Naive B cell (primary cell): Measurements from ENCODE around the gene ASB1. TPM values are rescaled to one million over a fixed set of nuclear protein-coding genes. Genes with fewer than 3 reads are reported as not detected.

ENCODE experiments used
- ATAC-seq, 2 donors: fragments of 150-1000 bp; cut with Tn5 transposase; 2 replicates each; pipeline ENCODE4 v1.10.0; 2021; ENCODE audit warnings: low read depth in 2 of 2, mild to moderate bottlenecking in 2 of 2, moderate library complexity in 2 of 2
- DNase-seq: peaks from one replicate; pipeline ENCODE4 v3.0.0; 2022
- H3K27ac Mint-ChIP-seq, 6 donors: one replicate each; pipeline ENCODE4 v1.8.0; 2020 to 2022; ENCODE audit warnings: mild to moderate bottlenecking in 6 of 6, mixed read lengths in 6 of 6, moderate library complexity in 5 of 6, inconsistent platforms in 2 of 6
- H3K27me3 Mint-ChIP-seq, 3 donors: one replicate each; pipeline ENCODE4 v1.8.0; 2021 to 2022; ENCODE audit warnings: mixed read lengths in 3 of 3, mild to moderate bottlenecking in 1 of 3
- H3K36me3 Mint-ChIP-seq, 2 donors: one replicate each; pipeline ENCODE4 v1.8.0; 2020 to 2022; ENCODE audit warnings: mixed read lengths in 2 of 2, inconsistent platforms in 1 of 2, mild to moderate bottlenecking in 1 of 2
- H3K4me1 Mint-ChIP-seq, 3 donors: one replicate each; pipeline ENCODE4 v1.8.0; 2020 to 2022; ENCODE audit warnings: mixed read lengths in 3 of 3, inconsistent platforms in 1 of 3, mild to moderate bottlenecking in 1 of 3, moderate library complexity in 1 of 3
- H3K4me3 Mint-ChIP-seq, 8 donors: one replicate each; pipeline ENCODE4 v1.8.0; 2020 to 2022; ENCODE audit warnings: mild to moderate bottlenecking in 8 of 8, mixed read lengths in 8 of 8, moderate library complexity in 8 of 8, inconsistent platforms in 2 of 8
- H3K9me3 Mint-ChIP-seq, 7 donors: one replicate each; pipeline ENCODE4 v1.8.0; 2020 to 2022; ENCODE audit warnings: mixed read lengths in 7 of 7, mild to moderate bottlenecking in 5 of 7, inconsistent platforms in 2 of 7, moderate library complexity in 1 of 7
- polyA plus RNA-seq, 6 donors: library from polyadenylated mRNA; unstranded; fragments of 300-500 nt; fragmentation: Illumina TruSeq; gene quantifications; one replicate each; pipeline ENCODE4 v1.2.3, GENCODE V29; 2021; ENCODE audit warnings: low read depth in 6 of 6

The ASB1 gene
- polyA plus RNA-seq, 6 donors from 2014 or later = 17.4 to 43.8 (median 24.2) TPM

- H3K9me3 Mint-ChIP-seq = no peaks in the 10 kb centered on the region
- DNase-seq (no peak), ATAC-seq (no peak)
- H3K27ac Mint-ChIP-seq = peak overlapping the region in 1 of 6 donors; percentile 68
- H3K36me3 Mint-ChIP-seq = no peaks in the 10 kb centered on the region
- H3K4me1 Mint-ChIP-seq = peaks cover 22 to 28% (median 23%) of the 10 kb centered on the region in 3 donors
- H3K4me3 Mint-ChIP-seq = peak overlapping the region in 3 of 8 donors; percentile 16 to 61 (median 25)
- no peaks in the 10 kb centered on the region for H3K27me3 Mint-ChIP-seq
These were observed 67.3 kb downstream of the ASB1 start for GRCh38 chr2:238493880-238494572.

GRCh38 chr2:238494573-238494961 is 67.8 kb downstream of the ASB1 start:
- Mint-ChIP-seq H3K36me3 (no peaks in the 10 kb centered on the region), H3K27ac (peak overlapping the region in 1 of 6 donors; percentile 68), H3K27me3 (no peaks in the 10 kb centered on the region), H3K4me3 (peak overlapping the region in 5 of 8 donors; percentile 16 to 62 (median 32)), H3K9me3 (no peaks in the 10 kb centered on the region), H3K4me1 (peaks cover 22 to 28% (median 23%) of the 10 kb centered on the region in 3 donors)
- DNase-seq (no peak), ATAC-seq (no peak)

GRCh38 chr2:238495422-238495821 is 68.7 kb downstream of the ASB1 start:
- no peak for ATAC-seq
- H3K27me3 Mint-ChIP-seq = no peaks in the 10 kb centered on the region
- no peaks in the 10 kb centered on the region for H3K9me3 Mint-ChIP-seq
- no peaks in the 10 kb centered on the region for H3K36me3 Mint-ChIP-seq
- no peak for DNase-seq
- H3K4me1 Mint-ChIP-seq = peaks cover 22 to 28% (median 23%) of the 10 kb centered on the region in 3 donors
- H3K4me3 Mint-ChIP-seq = no peak overlapping the region
- peak overlapping the region in 1 of 6 donors; percentile 51 for H3K27ac Mint-ChIP-seq

GRCh38 chr2:238496756-238497609 is 70.3 kb downstream of the ASB1 start:
- peak overlapping the region in 1 of 6 donors; percentile 27 for H3K27ac Mint-ChIP-seq
- ATAC-seq = no peak
- H3K4me3 Mint-ChIP-seq = no peak overlapping the region
- no peaks in the 10 kb centered on the region for H3K36me3 Mint-ChIP-seq
- H3K27me3 Mint-ChIP-seq = no peaks in the 10 kb centered on the region
- peaks cover 22 to 24% (median 23%) of the 10 kb centered on the region in 3 donors for H3K4me1 Mint-ChIP-seq
- no peaks in the 10 kb centered on the region for H3K9me3 Mint-ChIP-seq
- DNase-seq = no peak

- H3K27me3 Mint-ChIP-seq = no peaks in the 10 kb centered on the region
- H3K4me3 Mint-ChIP-seq = no peak overlapping the region
- no peaks in the 10 kb centered on the region for H3K9me3 Mint-ChIP-seq
- peak overlapping the region in 1 of 6 donors; percentile 17 for H3K27ac Mint-ChIP-seq
- no peaks in the 10 kb centered on the region for H3K36me3 Mint-ChIP-seq
- DNase-seq = no peak
- no peak for ATAC-seq
- peaks cover 22 to 24% (median 23%) of the 10 kb centered on the region in 3 donors for H3K4me1 Mint-ChIP-seq
These were observed 70.9 kb downstream of the ASB1 start for GRCh38 chr2:238497610-238498005.

GRCh38 chr2:238498188-238498587 is 71.5 kb downstream of the ASB1 start:
- peaks cover 21 to 23% (median 22%) of the 10 kb centered on the region in 3 donors for H3K4me1 Mint-ChIP-seq
- no peaks in the 10 kb centered on the region for H3K27me3 Mint-ChIP-seq
- H3K27ac Mint-ChIP-seq = peak overlapping the region in 1 of 6 donors; percentile 17
- no peaks in the 10 kb centered on the region for H3K36me3 Mint-ChIP-seq
- DNase-seq (no peak), ATAC-seq (no peak)
- H3K4me3 Mint-ChIP-seq = no peak overlapping the region
- H3K9me3 Mint-ChIP-seq = no peaks in the 10 kb centered on the region

GRCh38 chr2:238498691-238499295 is 72.1 kb downstream of the ASB1 start:
- H3K4me3 Mint-ChIP-seq = no peak overlapping the region
- DNase-seq (no peak), ATAC-seq (no peak)
- H3K4me1 Mint-ChIP-seq = peaks cover 15 to 17% (median 16%) of the 10 kb centered on the region in 3 donors
- H3K27me3 Mint-ChIP-seq = no peaks in the 10 kb centered on the region
- H3K9me3 Mint-ChIP-seq = no peaks in the 10 kb centered on the region
- peak overlapping the region in 1 of 6 donors; percentile 61 for H3K27ac Mint-ChIP-seq
- no peaks in the 10 kb centered on the region for H3K36me3 Mint-ChIP-seq

GRCh38 chr2:238499731-238500580 is 73.2 kb downstream of the ASB1 start:
- Mint-ChIP-seq H3K4me1 (peaks cover 5 to 7% (median 7%) of the 10 kb centered on the region in 3 donors), H3K36me3 (no peaks in the 10 kb centered on the region), H3K9me3 (no peaks in the 10 kb centered on the region), H3K27me3 (no peaks in the 10 kb centered on the region), H3K27ac (peak overlapping the region in 1 of 6 donors; percentile 39), H3K4me3 (no peak overlapping the region)
- ATAC-seq (no peak), DNase-seq (no peak)

- Mint-ChIP-seq H3K36me3 (no peaks in the 10 kb centered on the region), H3K27me3 (no peaks in the 10 kb centered on the region), H3K9me3 (no peaks in the 10 kb centered on the region), H3K4me3 (no peak overlapping the region), H3K27ac (no peak overlapping the region), H3K4me1 (peaks cover 3 to 7% (median 5%) of the 10 kb centered on the region in 3 donors)
- DNase-seq = no peak
- ATAC-seq = no peak
These were observed 74.6 kb downstream of the ASB1 start for GRCh38 chr2:238501311-238501710.

Other genes starting within 250 kb of the ASB1 start
- gene ILKAP, start 223.2 kb upstream of the ASB1 start, polyA plus RNA-seq = 10 to 100 TPM; 37.4 to 51.4 (median 48.4) TPM
- gene HES6, start 186.9 kb upstream of the ASB1 start, polyA plus RNA-seq = 1 to 10 TPM; 2.5 to 6.9 (median 3.9) TPM
- 10 to 100 TPM in 1 of 6 donors, 1 to 10 TPM in 5; 3.5 to 11.7 (median 4.5) TPM for gene PER2, start 138.3 kb upstream of the ASB1 start, polyA plus RNA-seq
- gene TRAF3IP1, start 106.4 kb upstream of the ASB1 start, polyA plus RNA-seq = 1 to 10 TPM; 2.8 to 5.4 (median 3.5) TPM